RWPE2 (cell line): Measurements from ENCODE around the gene ME1.
"Not testable (repeated sequence)": the region's sequence is repeated elsewhere in the genome, so short reads cannot be mapped to it uniquely, and the experiment has no call there.

Experiments used
- ATAC-seq: fragments of 200-7000 bp; cut with Tn5 transposase; 3 replicates; pipeline ENCODE4 v1.9.1; 2021; ENCODE audit warnings: low read depth
- DNase-seq: peaks from one replicate; pipeline ENCODE4 v3.0.0-alpha.2; 2020; ENCODE audit warnings: low spot score
- H3K27ac ChIP-seq: fragments of 450-650 bp; 2 replicates; pipeline ENCODE4 v1.5.1; 2017; ENCODE audit warnings: mild to moderate bottlenecking; ENCODE audit not compliant: poor library complexity, severe bottlenecking
- H3K27me3 ChIP-seq: fragments of 250-450 bp; sonication (Bioruptor Pico); 2 replicates; pipeline ENCODE4 v1.5.1; 2021; ENCODE audit warnings: mild to moderate bottlenecking, moderate library complexity; ENCODE audit not compliant: insufficient read depth, poor library complexity, severe bottlenecking
- H3K36me3 ChIP-seq: fragments of 250-450 bp; sonication (Bioruptor Pico); 2 replicates; pipeline ENCODE4 v1.5.1; 2020; ENCODE audit warnings: low read depth, mild to moderate bottlenecking, moderate library complexity
- H3K4me1 ChIP-seq: fragments of 250-450 bp; sonication (Bioruptor Pico); 2 replicates; pipeline ENCODE4 v1.5.1; 2021; ENCODE audit warnings: mild to moderate bottlenecking, moderate library complexity; ENCODE audit not compliant: insufficient read depth, poor library complexity, severe bottlenecking
- H3K4me3 ChIP-seq: fragments of 250-450 bp; sonication (Bioruptor Pico); 2 replicates; pipeline ENCODE4 v1.5.1; 2021; ENCODE audit warnings: mild to moderate bottlenecking, moderate library complexity; ENCODE audit not compliant: severe bottlenecking
- H3K9me3 ChIP-seq: fragments of 250-450 bp; sonication (Bioruptor Pico); 2 replicates; pipeline ENCODE4 v1.5.1; 2021; ENCODE audit warnings: mild to moderate bottlenecking, moderate library complexity; ENCODE audit not compliant: severe bottlenecking
- TF ChIP-seq, protein P1 (sequence below): fragments of 450-650 bp; IDR thresholded peaks from one replicate; pipeline ENCODE4 v1.5.1; 2017; ENCODE audit warnings: mild to moderate bottlenecking, moderate library complexity; ENCODE audit not compliant: poor library complexity, severe bottlenecking

The ME1 gene

DNA sequence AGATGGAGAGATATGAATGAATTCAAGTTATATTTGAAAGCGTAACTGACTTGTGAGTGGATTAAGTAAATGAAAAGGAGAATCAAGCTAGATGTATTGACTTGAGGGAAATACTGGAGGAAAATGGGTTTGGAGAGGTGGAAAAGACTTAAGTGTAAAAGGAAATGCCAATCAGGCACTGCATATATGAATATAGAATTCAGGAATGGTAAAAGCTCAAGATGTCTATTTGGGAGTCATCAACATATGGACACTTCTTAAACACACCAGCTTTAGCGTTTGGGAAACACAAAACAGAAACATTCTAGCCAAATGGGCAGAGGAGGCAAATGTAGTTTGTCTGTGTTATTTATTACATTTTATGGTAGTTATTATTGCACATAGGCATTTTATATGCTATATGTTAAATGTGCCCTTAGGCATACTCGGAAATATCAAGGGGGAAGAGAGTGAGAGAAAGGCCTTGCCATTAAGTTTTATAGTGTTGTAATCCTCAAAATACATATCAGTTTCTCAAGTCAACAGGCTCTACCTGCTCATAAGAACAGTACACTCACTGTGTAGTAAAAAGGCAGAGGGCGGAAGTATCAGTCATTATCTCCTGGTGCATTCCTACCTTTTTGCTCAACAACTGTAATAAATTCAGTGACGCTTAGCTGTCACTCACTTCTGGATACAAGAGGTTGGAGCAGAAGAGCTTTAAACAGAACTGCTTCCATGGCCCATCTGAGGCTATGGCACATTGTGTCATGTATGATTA is 33.7 kb upstream of the ME1 start:
- Histone ChIP-seq H3K27me3 (no peaks in the 10 kb centered on the region), H3K9me3 (no peaks in the 10 kb centered on the region), H3K36me3 (no peaks in the 10 kb centered on the region), H3K27ac (peak overlapping the region; percentile 79), H3K4me1 (peaks cover 18% of the 10 kb centered on the region), H3K4me3 (no peak overlapping the region)
- TF ChIP-seq, protein P1, sequence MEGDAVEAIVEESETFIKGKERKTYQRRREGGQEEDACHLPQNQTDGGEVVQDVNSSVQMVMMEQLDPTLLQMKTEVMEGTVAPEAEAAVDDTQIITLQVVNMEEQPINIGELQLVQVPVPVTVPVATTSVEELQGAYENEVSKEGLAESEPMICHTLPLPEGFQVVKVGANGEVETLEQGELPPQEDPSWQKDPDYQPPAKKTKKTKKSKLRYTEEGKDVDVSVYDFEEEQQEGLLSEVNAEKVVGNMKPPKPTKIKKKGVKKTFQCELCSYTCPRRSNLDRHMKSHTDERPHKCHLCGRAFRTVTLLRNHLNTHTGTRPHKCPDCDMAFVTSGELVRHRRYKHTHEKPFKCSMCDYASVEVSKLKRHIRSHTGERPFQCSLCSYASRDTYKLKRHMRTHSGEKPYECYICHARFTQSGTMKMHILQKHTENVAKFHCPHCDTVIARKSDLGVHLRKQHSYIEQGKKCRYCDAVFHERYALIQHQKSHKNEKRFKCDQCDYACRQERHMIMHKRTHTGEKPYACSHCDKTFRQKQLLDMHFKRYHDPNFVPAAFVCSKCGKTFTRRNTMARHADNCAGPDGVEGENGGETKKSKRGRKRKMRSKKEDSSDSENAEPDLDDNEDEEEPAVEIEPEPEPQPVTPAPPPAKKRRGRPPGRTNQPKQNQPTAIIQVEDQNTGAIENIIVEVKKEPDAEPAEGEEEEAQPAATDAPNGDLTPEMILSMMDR: no peak
- no peak for DNase-seq
- peak; percentile 92 for ATAC-seq

DNA sequence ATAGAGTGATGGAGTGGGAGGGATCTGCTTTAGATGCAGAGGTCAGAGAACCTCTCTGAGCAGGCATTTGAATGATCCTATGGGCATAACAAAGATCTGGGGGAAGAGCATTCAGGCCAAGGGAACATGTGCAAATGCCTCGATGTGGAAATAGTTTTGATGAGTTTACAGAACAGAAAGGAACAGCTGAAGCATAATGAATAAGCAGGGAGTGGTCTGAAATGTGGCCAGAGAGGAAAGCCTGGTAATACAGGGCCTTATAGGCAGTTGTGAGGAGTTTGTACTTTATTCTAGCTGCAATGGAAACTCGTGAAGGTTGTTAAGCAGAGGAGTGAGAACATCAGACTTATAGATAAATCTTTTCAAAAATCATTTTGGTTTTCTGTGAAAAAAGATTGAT is 33.0 kb upstream of the ME1 start:
- H3K4me3 ChIP-seq: no peak overlapping the region
- TF ChIP-seq, protein P1: no peak
- peaks cover 18% of the 10 kb centered on the region for H3K4me1 ChIP-seq
- ATAC-seq (peak; percentile 69), DNase-seq (no peak)
- no peaks in the 10 kb centered on the region for H3K36me3 ChIP-seq
- H3K9me3 ChIP-seq: no peaks in the 10 kb centered on the region
- H3K27me3 ChIP-seq: no peaks in the 10 kb centered on the region
- H3K27ac ChIP-seq: peak overlapping the region; percentile 79

DNA sequence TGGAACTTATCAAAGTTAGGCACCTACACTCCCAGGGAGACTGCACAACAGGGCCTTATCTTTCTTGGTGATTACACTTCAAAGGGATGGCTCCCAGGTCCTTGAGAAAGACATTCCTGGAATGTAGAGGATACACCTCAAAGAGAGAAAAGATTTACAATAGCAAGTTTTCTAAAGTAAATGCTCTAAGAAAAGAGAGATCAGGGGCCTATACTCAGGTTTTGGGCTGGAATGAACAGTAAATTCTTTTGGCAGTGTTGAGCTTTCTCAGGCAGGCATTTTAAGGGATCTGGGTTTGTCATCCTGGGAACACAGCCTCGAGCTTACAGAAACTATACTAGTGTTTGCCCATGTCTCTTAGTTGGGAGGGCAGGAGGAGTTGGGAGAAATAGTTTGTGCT is 31.7 kb upstream of the ME1 start:
- Histone ChIP-seq H3K27me3 (no peaks in the 10 kb centered on the region), H3K4me1 (peaks cover 18% of the 10 kb centered on the region), H3K36me3 (no peaks in the 10 kb centered on the region), H3K4me3 (no peak overlapping the region), H3K27ac (no peak overlapping the region), H3K9me3 (no peaks in the 10 kb centered on the region)
- ATAC-seq (no peak), DNase-seq (no peak)
- TF ChIP-seq, protein P1: no peak

DNA sequence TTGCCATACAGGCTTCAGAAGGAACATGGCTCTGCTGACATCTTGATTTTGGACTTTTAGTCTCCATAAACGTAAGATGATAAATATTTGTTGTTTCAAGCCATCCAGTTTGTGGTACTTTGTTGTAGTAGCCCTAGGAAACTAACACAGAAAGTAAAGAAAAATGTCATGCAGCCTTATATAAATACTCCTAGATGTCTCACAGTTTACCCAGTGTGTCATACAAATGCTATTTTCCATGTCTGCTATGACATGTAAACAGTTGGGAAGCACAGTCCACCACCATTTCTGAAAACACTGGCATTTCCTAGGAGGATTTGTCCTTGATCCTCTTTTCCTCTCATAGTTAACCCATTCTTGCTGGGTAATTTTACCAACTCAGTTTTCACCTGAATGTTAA is 30.6 kb upstream of the ME1 start:
- H3K9me3 ChIP-seq: no peaks in the 10 kb centered on the region
- TF ChIP-seq, protein P1: no peak

DNA sequence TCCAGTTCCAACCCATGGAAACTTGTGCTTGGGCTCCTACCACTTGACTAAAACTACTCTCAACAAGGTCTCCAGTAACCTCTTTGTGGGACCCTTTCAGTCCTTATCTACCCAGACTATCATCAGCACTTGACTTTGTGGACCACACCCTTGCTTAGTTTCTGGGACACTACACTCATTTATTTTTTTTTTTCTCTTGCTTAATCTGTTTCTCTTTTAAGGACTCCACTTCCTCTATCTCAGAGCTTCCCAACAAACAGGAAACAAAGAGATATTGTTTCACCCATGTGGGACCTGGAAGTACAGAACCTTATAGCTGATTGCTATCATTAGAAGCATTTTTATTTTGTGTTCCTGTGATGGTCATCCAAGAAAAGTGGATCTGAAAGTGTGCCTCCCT is 28.8 kb upstream of the ME1 start:
- Histone ChIP-seq H3K27me3 (no peaks in the 10 kb centered on the region), H3K36me3 (no peaks in the 10 kb centered on the region), H3K4me3 (no peak overlapping the region), H3K9me3 (no peaks in the 10 kb centered on the region), H3K4me1 (peaks cover 12% of the 10 kb centered on the region), H3K27ac (no peak overlapping the region)
- no peak for ATAC-seq
- DNase-seq: no peak
- TF ChIP-seq, protein P1: no peak

More for the DNA sequence above, 30.6 kb upstream of the ME1 start:
- Histone ChIP-seq H3K36me3 (no peaks in the 10 kb centered on the region), H3K27me3 (no peaks in the 10 kb centered on the region), H3K27ac (no peak overlapping the region), H3K4me1 (peaks cover 18% of the 10 kb centered on the region), H3K4me3 (no peak overlapping the region)
- DNase-seq (no peak), ATAC-seq (no peak; the same call in 2 of the 3 replicates)

DNA sequence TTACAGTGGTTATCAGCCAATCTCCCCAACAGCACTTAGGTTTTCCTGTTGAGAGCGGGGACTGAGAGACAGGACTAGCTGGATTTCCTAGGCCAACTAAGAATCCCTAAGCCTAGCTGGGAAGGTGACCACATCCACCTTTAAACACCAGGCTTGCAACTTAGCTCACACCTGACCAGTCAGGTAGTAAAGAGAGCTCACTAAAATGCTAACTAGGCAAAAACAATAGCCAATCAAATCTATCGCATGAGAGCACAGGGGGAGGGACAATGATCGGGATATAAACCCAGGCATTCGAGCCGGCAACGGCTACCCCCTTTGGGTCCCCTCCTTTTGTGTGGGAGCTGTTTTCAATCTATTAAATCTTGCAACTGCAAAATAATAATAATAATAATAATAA is 19.2 kb upstream of the ME1 start:
- not testable (repeated sequence) for DNase-seq

DNA sequence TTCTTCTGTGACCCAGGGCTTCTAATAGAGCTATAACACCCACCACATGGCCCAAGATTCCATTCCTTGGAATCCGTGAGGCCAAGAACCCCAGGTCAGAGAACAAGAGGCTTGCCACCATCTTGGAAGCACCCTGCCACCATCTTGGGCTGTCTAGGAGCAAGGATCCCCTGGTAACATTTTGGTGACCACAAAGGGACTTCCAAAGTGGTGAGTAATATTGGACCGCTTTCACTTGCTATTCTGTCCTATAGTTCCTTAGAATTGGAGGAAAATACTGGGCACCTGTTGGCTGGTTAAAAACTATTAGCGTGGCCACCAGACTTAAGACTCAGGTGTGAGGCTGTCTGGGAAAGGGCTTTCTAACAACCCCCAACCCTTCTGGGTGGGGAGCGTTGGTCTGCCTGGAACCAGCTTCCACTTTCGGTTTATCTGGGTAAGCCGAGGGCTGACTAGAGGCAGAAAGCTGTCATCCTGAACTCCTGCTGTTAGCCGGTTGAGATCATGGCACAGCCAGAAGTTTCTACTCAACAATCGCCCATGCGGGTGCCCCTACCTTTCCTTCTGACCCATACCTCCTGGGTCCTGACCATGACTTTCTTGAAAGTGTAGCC is 13.3 kb upstream of the ME1 start:
- H3K9me3 ChIP-seq, DNase-seq, ATAC-seq: not testable (repeated sequence)

More for the DNA sequence above, 19.2 kb upstream of the ME1 start:
- not testable (repeated sequence) for H3K4me1 ChIP-seq, H3K27me3 ChIP-seq, H3K27ac ChIP-seq, H3K4me3 ChIP-seq, ATAC-seq, H3K36me3 ChIP-seq, H3K9me3 ChIP-seq

More for the DNA sequence above, 13.3 kb upstream of the ME1 start:
- not testable (repeated sequence) for H3K27ac ChIP-seq, H3K36me3 ChIP-seq, H3K4me3 ChIP-seq, H3K27me3 ChIP-seq, H3K4me1 ChIP-seq
